OCI-LY7 (cell line): ENCODE measurements around the gene L3MBTL1. TPM values are rescaled to one million over a fixed set of nuclear protein-coding genes. Genes with fewer than 3 reads are reported as not detected.

Source experiments
- BruUV-seq: library from RNA; stranded (reverse); fragments of 400-500 nt; replicated peaks from 2 replicates; lab custom pipeline; 2021; lab: Mats Ljungman, UMichigan
- CTCF ChIA-PET: fragments of 300-600 bp; sonication (Branson Sonifier 250); formaldehyde crosslinking; loops from one replicate; lab custom pipeline; 2022; ENCODE audit warnings: antibody characterized with exemption; ENCODE audit not compliant: unreplicated experiment; lab: Charles Lee
- POLR2A ChIA-PET: fragments of 300-600 bp; sonication (Branson Sonifier 250); formaldehyde crosslinking; loops from one replicate; lab custom pipeline; 2022; ENCODE audit warnings: antibody characterized with exemption; lab: Charles Lee
- DNase-seq: peaks from one replicate; pipeline ENCODE4 v3.0.0-alpha.2; 2015; ENCODE audit warnings: low spot score
- H2AFZ ChIP-seq: fragments of 200-600 bp; sonication (generic), shearing (Covaris generic); 2 replicates; pipeline ENCODE4 v1.6.1; 2014; ENCODE audit warnings: mild to moderate bottlenecking, antibody characterized with exemption, low read length, moderate library complexity
- H3K27ac ChIP-seq: fragments of 200-600 bp; sonication (generic); 2 replicates; pipeline ENCODE4 v1.5.1; 2014; ENCODE audit warnings: mixed run types, low read depth, mild to moderate bottlenecking, moderate library complexity, low read length, inconsistent platforms; ENCODE audit not compliant: poor library complexity, severe bottlenecking
- H3K36me3 ChIP-seq: fragments of 200-600 bp; sonication (generic); 2 replicates; pipeline ENCODE4 v1.6.1; 2014; ENCODE audit warnings: mild to moderate bottlenecking, antibody characterized with exemption, low read length, moderate library complexity, mixed read lengths; ENCODE audit not compliant: insufficient read depth
- H3K4me1 ChIP-seq: fragments of 200-600 bp; sonication (generic); 2 replicates; pipeline ENCODE4 v1.5.1; 2014; ENCODE audit warnings: mild to moderate bottlenecking, low read length; ENCODE audit not compliant: insufficient read depth, poor library complexity, severe bottlenecking
- H3K4me2 ChIP-seq: fragments of 200-600 bp; sonication (generic); 2 replicates; pipeline ENCODE4 v1.6.1; 2014; ENCODE audit warnings: mild to moderate bottlenecking, low read length
- H3K4me3 ChIP-seq: fragments of 200-600 bp; sonication (generic); 2 replicates; pipeline ENCODE4 v1.5.1; 2014; ENCODE audit warnings: mild to moderate bottlenecking, low read depth, low read length; ENCODE audit not compliant: poor library complexity, severe bottlenecking
- H3K79me2 ChIP-seq: fragments of 200-600 bp; sonication (generic); 2 replicates; pipeline ENCODE4 v1.6.1; 2016; ENCODE audit warnings: low read depth, mild to moderate bottlenecking, low read length, moderate library complexity, mixed read lengths; ENCODE audit not compliant: insufficient read depth
- H3K9me2 ChIP-seq: fragments of 200-600 bp; sonication (generic); 2 replicates; pipeline ENCODE4 v1.6.1; 2016; ENCODE audit warnings: mild to moderate bottlenecking, low read length, mixed read lengths; ENCODE audit not compliant: insufficient read depth
- H3K9me3 ChIP-seq: fragments of 200-600 bp; sonication (generic); 2 replicates; pipeline ENCODE4 v1.6.1; 2014; ENCODE audit warnings: mild to moderate bottlenecking, mixed run types, low read length, mixed read lengths
- H4K20me1 ChIP-seq: fragments of 200-600 bp; sonication (generic); 2 replicates; pipeline ENCODE4 v1.6.1; 2014; ENCODE audit warnings: mild to moderate bottlenecking, antibody characterized with exemption, low read length, moderate library complexity, mixed read lengths; ENCODE audit not compliant: insufficient read depth
- CTCF ChIP-seq: fragments of 200-600 bp; sonication (generic); conservative IDR thresholded peaks from 2 replicates; pipeline ENCODE4 v1.5.1; 2014; ENCODE audit warnings: mild to moderate bottlenecking, antibody characterized with exemption, low read length, moderate library complexity, mixed read lengths
- EZH2phosphoT487 ChIP-seq: fragments of 200-600 bp; sonication (generic); IDR thresholded peaks from 2 replicates; pipeline ENCODE4 v1.6.1; 2018; ENCODE audit warnings: low read depth, borderline replicate concordance, mild to moderate bottlenecking, mixed run types, antibody characterized with exemption, low read length, moderate library complexity, mixed read lengths
- intact Hi-C: fragments of 100-400 bp; cut with micrococcal nuclease; formaldehyde crosslinking; loops from one replicate; pipeline ENCODE4 v1.10.0; 2022; ENCODE audit not compliant: unreplicated experiment
- total RNA-seq, 2 experiments: library from RNA; depleted of rRNA in 1 of 2; stranded (reverse); fragments of >200 nt in 1 of 2; shearing (Covaris generic) in 1 of 2; gene quantifications; 2 replicates each; pipeline ENCODE4 v1.2.3, GENCODE V29; 2014 to 2022

L3MBTL1 gene
- total RNA-seq, 2 experiments from 2014 or later, result 22.4 to 27.8 TPM

DNA sequence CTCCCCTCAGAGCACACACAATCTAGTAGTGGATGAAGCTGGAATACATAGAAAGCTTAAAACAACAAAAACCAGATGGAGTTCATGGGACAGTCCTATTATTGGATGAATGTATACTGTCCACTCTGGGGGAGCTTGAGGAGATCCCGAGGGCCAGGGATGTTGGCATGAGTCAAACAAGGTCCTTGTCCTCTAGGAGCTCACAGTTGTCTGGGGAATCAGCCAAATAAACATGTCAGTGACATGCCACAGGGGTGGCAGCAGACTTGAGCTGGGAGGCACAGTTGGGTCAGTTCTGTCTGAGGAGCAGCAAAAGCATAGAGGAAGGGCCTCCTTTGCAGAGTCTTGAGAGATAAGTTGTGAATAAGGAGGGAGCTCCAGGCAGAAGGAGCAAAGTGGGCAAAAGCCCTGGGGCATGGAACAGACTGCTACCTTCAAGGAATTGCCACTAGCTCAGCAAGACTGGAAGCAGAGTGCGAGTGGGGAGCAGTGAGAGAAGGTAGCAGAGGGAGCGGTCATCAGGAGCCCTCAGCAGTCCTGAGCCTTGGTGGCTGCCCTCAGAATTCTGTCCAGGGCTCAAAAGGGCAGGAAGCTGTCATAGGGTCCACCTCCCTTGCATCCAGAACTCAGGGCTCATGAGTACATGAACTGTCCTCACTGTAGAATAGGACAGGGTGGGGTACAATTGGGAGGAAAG, 22.1 kb downstream of the L3MBTL1 start:
- intact Hi-C loops, result no loop called here
- TF ChIP-seq CTCF, result no peak
- no peak for TF ChIP-seq EZH2phosphoT487

GRCh38 chr20:43530321-43531090, 23.0 kb downstream of the L3MBTL1 start:
- Histone ChIP-seq H3K4me1 (no peaks in the 10 kb centered on the region), H4K20me1 (no peaks in the 10 kb centered on the region), H2AFZ (no peak overlapping the region), H3K9me2 (no peaks in the 10 kb centered on the region), H3K4me2 (no peak overlapping the region), H3K36me3 (no peaks in the 10 kb centered on the region), H3K9me3 (no peaks in the 10 kb centered on the region), H3K27ac (no peak overlapping the region), H3K4me3 (no peak overlapping the region), H3K79me2 (no peaks in the 10 kb centered on the region)
- intact Hi-C loops, result no loop called here
- ChIA-PET CTCF (no interaction called here), POLR2A (no interaction called here)
- no TSS peak for BruUV-seq
- DNase-seq, result no peak
- no peak for TF ChIP-seq EZH2phosphoT487

More for the DNA sequence above, 22.1 kb downstream of the L3MBTL1 start:
- POLR2A ChIA-PET, result no interaction called here
- no peak overlapping the region for H2AFZ ChIP-seq
- BruUV-seq, result no TSS peak
- no peaks in the 10 kb centered on the region for H3K9me2 ChIP-seq
- no peaks in the 10 kb centered on the region for H3K36me3 ChIP-seq
- no peak overlapping the region for H3K27ac ChIP-seq
- H3K4me1 ChIP-seq, result no peaks in the 10 kb centered on the region
- CTCF ChIA-PET, result no interaction called here
- DNase-seq, result no peak
- H4K20me1 ChIP-seq, result no peaks in the 10 kb centered on the region
- no peak overlapping the region for H3K4me3 ChIP-seq
- H3K9me3 ChIP-seq, result no peaks in the 10 kb centered on the region
- H3K79me2 ChIP-seq, result no peaks in the 10 kb centered on the region
- H3K4me2 ChIP-seq, result no peak overlapping the region

DNA sequence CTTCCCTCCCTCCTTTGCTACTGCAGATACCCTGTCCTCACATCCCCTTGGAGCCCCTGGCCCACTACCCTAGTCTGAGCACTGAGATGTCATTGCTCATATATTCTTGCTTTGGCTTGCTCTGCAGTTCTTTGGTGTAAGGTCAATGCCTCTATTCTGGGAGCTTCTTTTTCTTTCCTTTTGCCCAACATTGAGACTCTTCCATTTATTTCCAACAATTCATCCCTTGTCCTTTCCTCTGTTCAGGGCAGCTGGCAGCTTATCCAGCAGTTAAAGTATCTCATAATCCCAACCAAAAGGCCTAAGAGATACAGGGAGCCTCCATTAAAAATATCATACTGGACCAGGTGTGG, 23.6 kb downstream of the L3MBTL1 start:
- Histone ChIP-seq H3K36me3 (no peaks in the 10 kb centered on the region), H3K4me2 (no peak overlapping the region), H3K9me3 (no peaks in the 10 kb centered on the region), H3K4me3 (no peak overlapping the region), H3K79me2 (no peaks in the 10 kb centered on the region), H3K27ac (no peak overlapping the region), H2AFZ (no peak overlapping the region), H3K9me2 (no peaks in the 10 kb centered on the region), H4K20me1 (no peaks in the 10 kb centered on the region), H3K4me1 (no peaks in the 10 kb centered on the region)
- POLR2A ChIA-PET, result no interaction called here
- DNase-seq, result no peak
- CTCF ChIA-PET, result interaction anchor here (0.6 kb wide), 1 partner anchor 85 kb away, joined by 3 read pairs; no protein-coding TSS in a partner anchor
- BruUV-seq, result no TSS peak
- intact Hi-C loops, result no loop called here
- no peak for TF ChIP-seq CTCF
- TF ChIP-seq EZH2phosphoT487, result no peak
